H1 (cell line): ENCODE results near the gene LIMA1. TPM values are rescaled to one million over a fixed set of nuclear protein-coding genes. Genes with fewer than 3 reads are reported as not detected.

Source experiments
- CTCF ChIA-PET: fragments of 300-600 bp; sonication (Branson Sonifier 250); formaldehyde crosslinking; loops from one replicate; lab custom pipeline; 2021; ENCODE audit not compliant: partially characterized antibody; lab: Charles Lee
- POLR2A ChIA-PET: fragments of 300-600 bp; sonication (Branson Sonifier 250); formaldehyde crosslinking; loops from one replicate; lab custom pipeline; 2021; ENCODE audit warnings: inconsistent platforms; ENCODE audit not compliant: partially characterized antibody; lab: Charles Lee
- DNase-seq, 2 experiments: peaks; one replicate each; pipeline versions ENCODE4 v3.0.0 to v3.0.0-alpha.2; 2010 to 2022; ENCODE audit warnings: low spot score in 2 of 2, low read depth in 1 of 2, mixed read lengths in 1 of 2
- FAIRE-seq: peaks from 2 replicates; lab custom pipeline; 2011; peaks lifted over from hg19 to GRCh38; lab: Jason Lieb, UNC
- H2AFZ ChIP-seq: 2 replicates; pipeline ENCODE4 v1.8.1; 2012; ENCODE audit warnings: low read length, inconsistent platforms
- H2AK5ac ChIP-seq: 2 replicates; pipeline ENCODE4 v1.6.1; 2013; ENCODE audit warnings: low read depth, low read length
- H2BK120ac ChIP-seq: replicated peaks from 2 replicates; pipeline ENCODE3; 2013; ENCODE audit warnings: low read depth, low read length, inconsistent platforms
- H2BK12ac ChIP-seq: 2 replicates; pipeline ENCODE4 v1.6.1; 2013; ENCODE audit warnings: low read depth, low read length
- H2BK15ac ChIP-seq: 2 replicates; pipeline ENCODE4 v1.6.1; 2013; ENCODE audit warnings: low read length
- H2BK20ac ChIP-seq: 2 replicates; pipeline ENCODE4 v1.6.1; 2013; ENCODE audit warnings: low read length
- H2BK5ac ChIP-seq: 2 replicates; pipeline ENCODE4 v1.6.1; 2013; ENCODE audit warnings: low read depth, low read length
- H3K14ac ChIP-seq: 2 replicates; pipeline ENCODE4 v1.6.1; 2013; ENCODE audit warnings: inconsistent platforms; ENCODE audit not compliant: insufficient read length
- H3K18ac ChIP-seq: 2 replicates; pipeline ENCODE4 v1.6.1; 2013; ENCODE audit warnings: low read length; ENCODE audit errors: extremely low read depth
- H3K23ac ChIP-seq: 2 replicates; pipeline ENCODE4 v1.6.1; 2013; ENCODE audit warnings: inconsistent platforms; ENCODE audit not compliant: insufficient read length
- H3K23me2 ChIP-seq: 2 replicates; pipeline ENCODE4 v1.6.1; 2013; ENCODE audit warnings: low read depth, low read length
- H3K27ac ChIP-seq: 2 replicates; pipeline ENCODE4 v1.6.1; 2011; ENCODE audit warnings: low read depth, low read length, inconsistent platforms
- H3K27me3 ChIP-seq, 4 experiments: replicated peaks in 1 of 4; 1 replicate in 1 of 4; 2 replicates in 3 of 4; pipeline versions ENCODE4 v1.6.1 to v1.8.1; 2011 to 2013; ENCODE audit warnings: low read length in 3 of 4, mild to moderate bottlenecking in 3 of 4, inconsistent platforms in 2 of 4, mixed read lengths in 2 of 4, moderate library complexity in 1 of 4; ENCODE audit not compliant: control insufficient read depth in 3 of 4, insufficient read depth in 3 of 4; ENCODE audit errors: extremely low read depth in 1 of 4
- H3K36me3 ChIP-seq, 4 experiments: 2 replicates each; pipeline versions ENCODE4 v1.6.1 to v1.8.1; 2011 to 2013; ENCODE audit warnings: mild to moderate bottlenecking in 4 of 4, low read length in 3 of 4, moderate library complexity in 2 of 4, control low read depth in 1 of 4, inconsistent platforms in 1 of 4; ENCODE audit not compliant: insufficient read depth in 4 of 4, control insufficient read depth in 2 of 4
- H3K4ac ChIP-seq: replicated peaks from 2 replicates; pipeline ENCODE3; 2013; ENCODE audit warnings: low read length, low read depth, mixed read lengths, inconsistent platforms; ENCODE audit not compliant: insufficient read length
- H3K4me1 ChIP-seq, 4 experiments: replicated peaks in 1 of 4; 1 replicate in 1 of 4; 2 replicates in 3 of 4; pipeline versions ENCODE4 v1.6.1 to v1.8.1; 2011 to 2013; ENCODE audit warnings: low read length in 3 of 4, inconsistent platforms in 2 of 4, mixed read lengths in 1 of 4; ENCODE audit not compliant: insufficient read depth in 4 of 4, control insufficient read depth in 3 of 4
- H3K4me2 ChIP-seq, 2 experiments: 2 replicates each; pipeline versions ENCODE4 v1.6.1 to v1.8.1; 2011 to 2013; ENCODE audit warnings: low read depth in 2 of 2, low read length in 2 of 2, control low read depth in 1 of 2, inconsistent platforms in 1 of 2, mild to moderate bottlenecking in 1 of 2; ENCODE audit not compliant: insufficient read depth in 1 of 2
- H3K4me3 ChIP-seq, 4 experiments: fragments of 200-600, 300-600 bp in 1 of 4; sonication (generic), shearing (Covaris generic), sonication (Bioruptor Twin) in 1 of 4; 2 replicates each; pipeline versions ENCODE4 v1.5.1 to v1.8.1; 2011 to 2016; ENCODE audit warnings: low read length in 4 of 4, low read depth in 3 of 4, control low read depth in 2 of 4, inconsistent platforms in 2 of 4, mild to moderate bottlenecking in 2 of 4, mixed read lengths in 1 of 4, moderate library complexity in 1 of 4; ENCODE audit not compliant: insufficient read depth in 2 of 4; ENCODE audit errors: extremely low read depth in 1 of 4
- H3K56ac ChIP-seq: replicated peaks from 2 replicates; pipeline ENCODE3; 2013; ENCODE audit warnings: low read depth, mild to moderate bottlenecking, mixed read lengths, low read length, inconsistent platforms; ENCODE audit not compliant: insufficient read length
- H3K79me1 ChIP-seq: 2 replicates; pipeline ENCODE4 v1.6.1; 2013; ENCODE audit warnings: low read depth, low read length, control low read depth
- H3K79me2 ChIP-seq, 2 experiments: 2 replicates each; pipeline versions ENCODE4 v1.6.1 to v1.8.1; 2012 to 2013; ENCODE audit warnings: low read length in 2 of 2, mild to moderate bottlenecking in 2 of 2, inconsistent platforms in 1 of 2; ENCODE audit not compliant: insufficient read depth in 2 of 2, control insufficient read depth in 1 of 2
- H3K9ac ChIP-seq, 4 experiments: replicated peaks in 1 of 4; 1 replicate in 1 of 4; 2 replicates in 3 of 4; pipeline versions ENCODE4 v1.6.1 to v1.8.1; 2011 to 2013; ENCODE audit warnings: low read depth in 3 of 4, low read length in 3 of 4, control low read depth in 2 of 4, mild to moderate bottlenecking in 2 of 4, moderate library complexity in 2 of 4, inconsistent platforms in 1 of 4; ENCODE audit errors: extremely low read depth in 1 of 4
- H3K9me3 ChIP-seq, 2 experiments: 2 replicates each; pipeline versions ENCODE4 v1.6.1 to v1.8.1; 2012 to 2013; ENCODE audit warnings: mild to moderate bottlenecking in 2 of 2, moderate library complexity in 2 of 2, control low read depth in 1 of 2, inconsistent platforms in 1 of 2, low read depth in 1 of 2, low read length in 1 of 2, mixed read lengths in 1 of 2; ENCODE audit not compliant: insufficient read depth in 2 of 2
- H4K20me1 ChIP-seq, 2 experiments: replicated peaks in 1 of 2; 2 replicates each; pipeline versions ENCODE3 to v1.8.1; 2011 to 2013; ENCODE audit warnings: inconsistent platforms in 2 of 2, low read length in 2 of 2, mild to moderate bottlenecking in 1 of 2; ENCODE audit not compliant: insufficient read depth in 2 of 2, control insufficient read depth in 1 of 2
- H4K5ac ChIP-seq: 2 replicates; pipeline ENCODE4 v1.6.1; 2013; ENCODE audit warnings: low read length, low read depth, mixed read lengths, inconsistent platforms; ENCODE audit not compliant: insufficient read length
- H4K8ac ChIP-seq: 2 replicates; pipeline ENCODE4 v1.8.0; 2013; ENCODE audit warnings: mild to moderate bottlenecking, moderate library complexity, low read length, inconsistent platforms; ENCODE audit not compliant: insufficient read depth; ENCODE audit errors: extremely low read depth
- H4K91ac ChIP-seq: replicated peaks from 2 replicates; pipeline ENCODE3; 2013; ENCODE audit warnings: low read length, mixed read lengths, inconsistent platforms; ENCODE audit not compliant: insufficient read length
- ATF3 ChIP-seq: IDR thresholded peaks from 2 replicates; pipeline ENCODE4 v1.6.1; 2011; ENCODE audit warnings: low read depth, mild to moderate bottlenecking, low read length; ENCODE audit not compliant: insufficient read depth
- CBX8 ChIP-seq: fragments of 300-800, 300-1000 bp; sonication (generic); IDR thresholded peaks from 2 replicates; pipeline ENCODE4 v1.7.1; 2016; ENCODE audit warnings: low read depth, low read length, borderline replicate concordance
- CEBPB ChIP-seq: IDR thresholded peaks from 2 replicates; pipeline ENCODE4 v1.6.1; 2012; ENCODE audit warnings: low read depth, low read length
- CTBP2 ChIP-seq: IDR thresholded peaks from 2 replicates; pipeline ENCODE4 v1.7.0; 2011; ENCODE audit warnings: borderline replicate concordance, mild to moderate bottlenecking, moderate library complexity, mixed read lengths, low read length; ENCODE audit not compliant: insufficient read depth, insufficient read length
- CTCF ChIP-seq, 3 experiments: IDR thresholded peaks; 1 replicate in 2 of 3; 2 replicates in 1 of 3; pipeline versions ENCODE4 v1.5.1 to v1.6.1; 2011; ENCODE audit warnings: low read length in 3 of 3, mild to moderate bottlenecking in 3 of 3, inconsistent platforms in 2 of 3, low read depth in 1 of 3, moderate library complexity in 1 of 3; ENCODE audit not compliant: insufficient read depth in 1 of 3; ENCODE audit errors: control extremely low read depth in 1 of 3
- HDAC6 ChIP-seq: IDR thresholded peaks from one replicate; pipeline ENCODE4 v1.7.1; 2012; ENCODE audit warnings: low read depth, mild to moderate bottlenecking, inconsistent platforms, low read length, moderate library complexity
- KDM4A ChIP-seq: IDR thresholded peaks from one replicate; pipeline ENCODE4 v1.7.1; 2012; ENCODE audit warnings: low read depth, mild to moderate bottlenecking, moderate library complexity, low read length, inconsistent platforms; ENCODE audit not compliant: severe bottlenecking
- KDM5A ChIP-seq: fragments of 200-600 bp; IDR thresholded peaks from 2 replicates; pipeline ENCODE4 v1.7.1; 2012; ENCODE audit warnings: mild to moderate bottlenecking, low read length, inconsistent platforms, mixed read lengths
- MAFK ChIP-seq: IDR thresholded peaks from 2 replicates; pipeline ENCODE4 v1.6.1; 2012; ENCODE audit warnings: low read depth, mild to moderate bottlenecking, improper control_type of control experiment, low read length
- SIRT6 ChIP-seq: IDR thresholded peaks from one replicate; pipeline ENCODE4 v1.7.1; 2012; ENCODE audit warnings: low read length, inconsistent platforms
- ZNF274 ChIP-seq: IDR thresholded peaks from 2 replicates; pipeline ENCODE4 v1.7.0; 2012; ENCODE audit warnings: low read length, borderline replicate concordance; ENCODE audit errors: extremely low read depth
- WGBS, 2 experiments: shearing (Covaris generic) in 1 of 2; methylation state at CpG; one replicate each; pipeline versions ENCODE4 v1.1.6 to v1.1.7; 2013 to 2015; ENCODE audit warnings: low lambda C conversion rate in 2 of 2, mixed read lengths in 2 of 2, inconsistent platforms in 1 of 2, low coverage in 1 of 2, missing lambda C conversion rate in 1 of 2; ENCODE audit not compliant: insufficient replicate concordance in 2 of 2, insufficient coverage in 1 of 2, insufficient read length in 1 of 2; ENCODE audit errors: extremely low coverage in 1 of 2, missing lambda C conversion rate in 1 of 2; 5-methylcytosine and 5-hydroxymethylcytosine counted together
- polyA plus RNA-seq, 7 experiments: library from polyadenylated mRNA; depleted of rRNA in 3 of 7; stranded (reverse) in 5 of 7; unstranded in 2 of 7; fragments of >200 nt in 5 of 7; fragments of 200-250 nt in 2 of 7; gene quantifications; 1 replicate in 5 of 7; 2 replicates in 1 of 7; 4 replicates in 1 of 7; pipeline versions ENCODE4 v1.2.1 to v1.2.3, GENCODE V29; 2011 to 2013; ENCODE audit warnings: missing spikeins in 2 of 7, mixed read lengths in 2 of 7
- total RNA-seq: library from RNA; stranded (reverse); fragmentation: NEBNext Ultra II Directional; extraction: Animal tissue kit (Norgen Biotek cat#: 25700); gene quantifications from 2 replicates; pipeline ENCODE4 v1.2.1, GENCODE V29; 2021

The LIMA1 gene
- total and polyA plus RNA-seq, 2 of the 8 experiments (the other 6 are each of a cell fraction or from before 2014, with no cell fraction given): 12.7 to 47.6 TPM

GRCh38 chr12:50162230-50162629, 121.1 kb downstream of the LIMA1 start:
- WGBS, 2 experiments: 82% methylated on average over 2 of the region's 2 CpGs; no CpG with 5 or more reads in 1 of the 2 experiments
- Histone ChIP-seq H4K8ac (no peak overlapping the region), H2BK20ac (no peak overlapping the region), H3K4me1 (no peaks in the 10 kb centered on the region), H4K91ac (no peak overlapping the region), H4K5ac (no peak overlapping the region), H3K27ac (no peak overlapping the region), H3K79me1 (peaks cover 2% of the 10 kb centered on the region; the same call in 1 of the 2 replicates), H3K36me3 (peaks cover 0 to 2% (median 0%) of the 10 kb centered on the region in 4 experiments; a peak in 2 of 8 replicates), H2AFZ (no peak overlapping the region), H3K23me2 (peaks cover 5% of the 10 kb centered on the region), H2BK15ac (no peak overlapping the region), H2BK12ac (no peak overlapping the region), H2BK5ac (no peak overlapping the region), H3K56ac (no peak overlapping the region), H3K4me2 (no peak overlapping the region), H3K27me3 (no peaks in the 10 kb centered on the region), H3K9me3 (no peaks in the 10 kb centered on the region), H3K4me3 (no peak overlapping the region), H3K18ac (no peak overlapping the region), H4K20me1 (peaks cover 0 to 4% of the 10 kb centered on the region in 2 experiments), H3K14ac (no peak overlapping the region), H2AK5ac (no peak overlapping the region), H2BK120ac (no peak overlapping the region), H3K4ac (no peak overlapping the region), H3K79me2 (peaks cover 10 to 88% of the 10 kb centered on the region in 2 experiments), H3K9ac (no peak overlapping the region), H3K23ac (no peak overlapping the region)
- FAIRE-seq (no peak), DNase-seq (no peak)
- CTCF ChIA-PET: interaction anchor here (0.6 to 3.7 kb wide), 6 partner anchors 11 to 141 kb away, joined by 3 to 19 read pairs (median 4); partner anchors contain the start of gene COX14
- POLR2A ChIA-PET: interaction anchor here (0.6 to 1.8 kb wide), 7 partner anchors 8 to 92 kb away, joined by 3 to 7 read pairs (median 4); no protein-coding TSS in a partner anchor
- TF ChIP-seq ATF3 (no peak), CBX8 (no peak), CTCF (IDR thresholded peaks at IDR 0.05; ENCODE audit: control extremely low read depth in 1 of 3, insufficient read depth in 1 of 3, low read depth in 1 of 3, low read length in 3 of 3) (no peak), MAFK (no peak), KDM5A (no peak), SIRT6 (no peak), HDAC6 (no peak), CTBP2 (no peak), CEBPB (no peak), KDM4A (no peak), ZNF274 (no peak)
